Stimulated activated CD8-positive, alpha-beta memory T cell treated with anti-CD3 and anti-CD28 coated beads, Interleukin-7, amount 100 ng/mL, for 48 hours (primary cell): ENCODE data around the gene CEP85L.
"Not testable (repeated sequence)": the region's sequence is repeated elsewhere in the genome, so short reads cannot be mapped to it uniquely, and the experiment has no call there.

Experiments
- DNase-seq, 2 donors: peaks; one replicate each; pipeline ENCODE4 v3.0.0-alpha.2; 2020; ENCODE audit warnings: low read depth in 1 of 2; ENCODE audit errors: extremely low read depth in 1 of 2

The CEP85L gene

DNA sequence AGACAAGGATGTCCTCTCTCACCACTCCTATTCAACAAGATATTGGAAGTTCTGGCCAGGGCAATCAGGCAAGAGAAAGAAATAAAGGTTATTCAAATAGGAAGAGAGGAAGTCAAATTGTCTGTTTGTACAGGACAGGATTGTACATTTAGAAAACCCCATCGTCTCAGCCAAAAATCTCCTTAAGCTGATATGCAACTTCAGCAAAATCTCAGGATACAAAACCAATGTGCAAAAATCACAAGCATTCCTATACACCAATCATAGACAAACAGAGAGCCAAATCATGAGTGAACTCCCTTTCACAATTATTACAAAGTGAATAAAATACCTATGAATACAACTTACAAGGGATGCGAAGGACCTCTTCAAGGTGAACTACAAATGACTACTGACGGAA lies 217.2 kb downstream of the CEP85L start:
- DNase-seq: not testable (repeated sequence)

DNA sequence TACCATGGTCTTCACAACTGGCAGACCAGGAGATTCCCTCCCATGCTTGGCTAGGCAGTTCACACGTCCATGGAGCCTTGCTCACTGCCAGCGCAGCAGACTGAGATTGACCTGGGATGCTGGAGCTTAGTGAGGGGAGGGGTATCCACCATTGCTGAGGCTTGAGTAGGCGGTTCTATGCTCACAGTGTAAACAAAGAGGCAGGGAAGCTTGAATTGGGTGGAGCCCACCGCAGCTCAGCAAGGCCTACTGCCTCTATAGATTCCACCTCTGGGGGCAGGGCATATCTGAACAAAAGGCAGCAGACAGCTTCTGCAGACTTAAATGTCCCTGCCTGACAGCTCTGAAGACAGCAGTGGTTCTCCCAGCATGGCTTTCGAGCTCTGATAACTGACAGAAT lies 230.1 kb downstream of the CEP85L start:
- not testable (repeated sequence) for DNase-seq

DNA sequence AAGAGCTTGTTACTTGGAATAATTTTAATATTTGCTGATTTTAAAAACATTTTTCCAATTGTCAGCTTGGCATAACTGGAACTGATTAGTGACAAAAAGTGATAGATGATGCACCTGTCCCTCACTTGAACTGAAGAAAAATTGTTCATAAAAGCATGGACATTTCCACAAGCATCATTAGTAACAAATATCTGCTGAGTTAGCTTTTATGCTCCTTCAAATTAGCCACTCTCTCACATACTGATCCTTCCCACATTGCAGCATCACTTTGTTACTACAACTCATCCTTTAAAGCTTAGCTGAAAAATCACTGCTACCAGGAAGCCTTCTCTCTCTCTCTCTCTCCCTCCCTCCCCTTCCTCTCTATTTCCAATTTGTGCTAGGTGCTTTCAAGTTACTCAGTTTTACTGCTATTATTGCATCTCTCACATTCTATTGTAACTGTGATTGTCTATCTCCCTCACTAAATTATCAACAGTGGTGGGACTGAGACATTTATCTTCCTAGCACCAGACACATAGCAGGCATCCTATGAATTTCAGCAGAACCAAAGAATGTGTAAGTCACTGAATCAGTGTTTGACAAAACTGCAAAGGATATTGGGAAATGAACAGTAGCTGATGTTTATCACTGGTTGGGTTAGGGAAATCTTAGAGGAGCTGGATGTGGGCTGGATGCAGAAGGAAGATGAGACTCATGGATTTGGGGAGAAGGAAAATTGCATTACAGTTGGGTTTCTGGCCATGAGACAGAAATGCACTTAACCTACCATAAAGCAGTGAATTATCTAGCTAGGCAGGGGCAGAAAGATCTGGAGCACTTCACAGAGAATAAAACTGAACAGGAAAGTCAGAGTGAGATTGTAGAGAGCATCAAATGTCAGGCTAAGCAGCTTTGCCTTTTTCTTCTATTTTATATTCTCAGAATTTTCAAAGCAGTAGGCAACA lies 231.7 kb downstream of the CEP85L start:
- no peak for DNase-seq
